GM10266 (cell line): ENCODE measurements around the gene CDH4.

Experiments used
- DNase-seq: peaks from one replicate; pipeline ENCODE4 v3.0.0; 2012; ENCODE audit errors: extremely low spot score
- TF ChIP-seq, protein P1 (sequence below): IDR thresholded peaks from 2 replicates; pipeline ENCODE4 v1.5.1; 2012; ENCODE audit warnings: mild to moderate bottlenecking, low read depth; ENCODE audit not compliant: control insufficient read depth, insufficient read depth; ENCODE audit errors: missing control alignments

Gene CDH4

DNA sequence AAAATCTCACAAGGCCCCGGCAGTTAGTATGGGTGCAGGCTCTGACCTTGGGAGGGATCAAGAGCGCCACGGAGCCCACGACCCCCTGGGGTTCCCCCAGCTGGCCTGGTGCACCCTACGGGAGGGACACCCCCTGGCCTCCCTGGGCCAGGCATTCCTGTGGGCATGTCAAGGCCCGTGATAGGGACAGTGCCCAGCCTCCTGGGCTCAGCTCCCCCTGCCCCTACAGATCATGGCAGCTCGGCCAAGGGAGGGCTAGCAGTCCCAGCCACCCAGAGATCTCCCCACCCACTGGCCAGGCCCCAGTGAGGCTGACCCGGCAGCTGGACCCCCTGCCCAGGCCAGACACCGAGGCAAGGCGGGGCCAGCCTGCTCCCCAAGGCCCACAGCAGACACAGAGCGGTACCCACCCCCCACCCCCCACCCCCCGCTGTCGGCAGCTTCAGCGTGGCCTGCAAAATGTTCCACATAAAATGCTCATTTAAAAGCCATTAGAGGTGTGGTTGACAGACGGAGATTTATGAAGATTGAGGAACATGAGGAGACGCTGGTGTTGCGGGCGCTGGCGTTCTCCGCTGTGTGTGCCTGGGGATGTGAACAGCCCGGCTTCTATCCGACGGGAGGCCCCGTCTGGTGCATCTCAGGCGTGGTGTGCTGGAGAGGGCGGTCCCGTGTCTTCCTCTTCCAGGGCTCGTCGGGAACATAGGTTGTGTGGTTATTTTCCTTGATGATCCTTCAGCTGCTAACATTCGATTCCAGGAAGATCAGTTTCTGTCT, 625.1 kb downstream of the CDH4 start:
- TF ChIP-seq, protein P1, sequence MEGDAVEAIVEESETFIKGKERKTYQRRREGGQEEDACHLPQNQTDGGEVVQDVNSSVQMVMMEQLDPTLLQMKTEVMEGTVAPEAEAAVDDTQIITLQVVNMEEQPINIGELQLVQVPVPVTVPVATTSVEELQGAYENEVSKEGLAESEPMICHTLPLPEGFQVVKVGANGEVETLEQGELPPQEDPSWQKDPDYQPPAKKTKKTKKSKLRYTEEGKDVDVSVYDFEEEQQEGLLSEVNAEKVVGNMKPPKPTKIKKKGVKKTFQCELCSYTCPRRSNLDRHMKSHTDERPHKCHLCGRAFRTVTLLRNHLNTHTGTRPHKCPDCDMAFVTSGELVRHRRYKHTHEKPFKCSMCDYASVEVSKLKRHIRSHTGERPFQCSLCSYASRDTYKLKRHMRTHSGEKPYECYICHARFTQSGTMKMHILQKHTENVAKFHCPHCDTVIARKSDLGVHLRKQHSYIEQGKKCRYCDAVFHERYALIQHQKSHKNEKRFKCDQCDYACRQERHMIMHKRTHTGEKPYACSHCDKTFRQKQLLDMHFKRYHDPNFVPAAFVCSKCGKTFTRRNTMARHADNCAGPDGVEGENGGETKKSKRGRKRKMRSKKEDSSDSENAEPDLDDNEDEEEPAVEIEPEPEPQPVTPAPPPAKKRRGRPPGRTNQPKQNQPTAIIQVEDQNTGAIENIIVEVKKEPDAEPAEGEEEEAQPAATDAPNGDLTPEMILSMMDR, result no peak
- DNase-seq, result no peak

DNA sequence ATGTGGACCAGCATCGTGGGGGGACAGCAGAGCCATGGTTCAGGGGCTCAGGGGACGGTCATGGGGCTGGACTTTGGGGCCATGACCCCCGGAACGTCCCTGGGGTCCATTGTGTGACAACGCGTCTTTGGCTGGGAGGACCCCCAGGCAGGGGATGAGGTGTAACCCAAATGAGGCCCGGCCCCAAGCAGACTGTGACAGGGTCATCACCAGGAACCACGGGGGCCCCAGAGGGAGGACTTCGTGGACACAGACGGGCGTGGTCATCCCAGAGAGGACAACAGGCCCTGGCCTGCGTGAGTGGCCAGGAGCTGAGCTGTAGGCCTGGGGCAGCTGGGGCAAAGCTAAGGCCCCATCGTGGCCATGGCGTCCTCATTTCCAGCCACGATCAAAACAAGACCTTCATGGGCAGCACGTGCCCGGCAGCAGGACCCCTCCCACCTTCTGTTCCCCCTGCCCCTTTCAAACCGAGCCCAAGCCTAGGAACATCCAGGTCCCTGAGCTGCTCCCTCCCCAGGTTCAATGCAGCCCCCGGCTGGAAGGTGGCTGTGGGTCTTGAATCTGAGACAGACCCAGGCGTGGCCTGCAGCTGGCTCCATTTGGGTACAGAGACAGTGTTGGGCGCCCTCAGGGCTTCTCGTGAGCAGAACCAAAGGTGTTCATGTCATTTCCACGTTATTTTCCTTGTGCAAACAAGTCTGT, 625.9 kb downstream of the CDH4 start:
- no peak for DNase-seq
- TF ChIP-seq, protein P1, result no peak

DNA sequence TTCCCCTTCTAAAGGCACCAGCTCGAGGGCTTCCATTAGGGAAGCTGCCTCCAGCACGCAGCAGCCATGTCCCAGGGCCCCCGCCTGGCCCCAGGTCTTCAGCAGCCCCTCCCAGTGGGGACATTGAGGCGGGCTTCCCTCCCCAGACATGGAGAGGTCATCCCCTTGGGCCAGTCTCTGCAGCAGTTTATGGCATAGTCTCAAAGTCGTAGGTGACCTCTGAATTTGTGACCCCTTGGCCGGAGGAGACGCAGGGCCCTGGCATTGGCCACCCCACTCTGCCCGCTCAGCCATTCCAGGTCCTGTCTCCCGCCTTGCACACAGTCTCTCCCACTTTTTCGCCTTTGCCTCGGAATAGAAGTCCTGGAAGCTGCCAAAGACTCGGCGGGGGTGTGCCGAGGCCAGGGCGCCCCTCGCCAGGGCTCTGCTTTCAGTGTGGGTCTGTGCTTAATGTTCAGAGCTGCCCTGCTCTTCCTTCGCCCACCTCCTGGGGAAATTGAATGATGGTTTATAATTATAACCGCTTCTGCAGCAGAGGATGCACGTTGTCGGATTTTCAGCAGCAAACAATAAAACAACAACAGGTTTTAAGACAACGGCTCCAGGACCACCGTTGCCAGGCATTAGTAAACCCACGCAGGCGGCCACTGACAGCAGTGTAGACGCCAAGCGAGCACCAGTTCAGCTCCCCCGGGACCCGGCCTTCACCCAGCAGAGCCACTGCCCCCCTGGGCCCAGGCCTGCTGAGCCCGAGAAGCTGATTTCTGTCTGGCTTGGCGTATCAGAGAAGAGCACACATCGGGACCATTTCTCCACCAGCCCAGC, 626.6 kb downstream of the CDH4 start:
- TF ChIP-seq, protein P1, result no peak
- DNase-seq, result no peak

DNA sequence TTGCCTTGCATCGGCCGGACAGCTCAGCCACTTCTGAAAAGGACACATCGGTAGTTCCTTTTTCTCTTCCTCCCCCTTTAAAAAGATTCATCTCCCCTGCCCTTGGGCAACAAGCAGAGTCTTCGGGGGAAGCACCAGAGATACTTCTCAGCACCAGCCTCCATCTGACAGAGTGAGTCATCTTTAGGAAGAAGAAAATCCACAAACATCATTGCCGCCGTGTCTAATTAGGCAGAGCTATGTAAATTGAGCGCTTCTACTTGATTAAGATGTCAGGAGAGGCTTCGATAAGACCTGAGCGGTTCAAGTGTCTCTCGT, 627.2 kb downstream of the CDH4 start:
- TF ChIP-seq, protein P1, result no peak
- DNase-seq, result no peak

DNA sequence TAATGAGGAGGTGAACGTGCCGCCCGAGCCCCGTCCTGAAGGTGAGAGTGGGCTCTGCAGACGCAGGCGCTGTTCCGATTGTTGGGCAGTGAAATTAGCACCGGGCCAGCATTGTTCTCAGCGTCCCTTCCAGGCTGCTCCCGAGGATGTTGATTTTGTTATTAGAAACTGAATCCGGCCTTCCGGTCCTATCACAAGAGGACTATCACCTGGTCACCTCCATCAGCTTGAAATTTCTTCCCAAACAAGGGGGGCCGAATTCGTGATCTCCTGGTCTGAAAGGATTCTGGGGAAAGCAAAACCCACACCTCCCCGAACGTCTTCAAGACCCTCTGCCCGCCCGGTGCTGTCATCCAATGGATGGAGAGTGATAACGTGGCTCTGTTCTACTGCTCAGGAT, 627.6 kb downstream of the CDH4 start:
- TF ChIP-seq, protein P1, result no peak
- DNase-seq, result no peak

DNA sequence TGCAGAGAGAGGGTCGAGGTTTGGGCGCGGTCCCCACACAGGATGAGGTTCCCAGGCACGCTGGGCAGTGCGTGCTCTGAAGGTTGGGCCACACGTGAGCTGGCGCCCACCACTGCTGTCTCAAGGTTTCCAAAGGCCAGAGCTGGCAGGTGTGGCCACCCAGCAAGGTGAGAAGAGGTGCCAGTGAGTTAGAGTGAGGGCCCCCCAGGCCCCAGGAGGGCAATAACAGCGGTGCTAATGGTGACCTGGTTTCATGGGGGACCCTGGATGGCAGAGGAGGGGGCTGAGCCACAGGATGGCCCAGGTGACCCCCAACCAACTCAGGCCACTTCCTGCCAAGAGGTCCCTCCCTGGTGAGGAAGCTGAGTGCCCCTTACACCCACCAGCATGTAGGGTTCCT, 628.6 kb downstream of the CDH4 start:
- DNase-seq, result no peak
- TF ChIP-seq, protein P1, result no peak
